Endothelial cell of umbilical vein (primary cell): ENCODE measurements around the gene CMC2. TPM values are rescaled to one million over a fixed set of nuclear protein-coding genes. Genes with fewer than 3 reads are reported as not detected.

Experiments
- BruUV-seq: library from RNA; stranded (reverse); fragments of 400-500 nt; replicated peaks from 2 replicates; lab custom pipeline; 2021; lab: Mats Ljungman, UMichigan
- CTCF ChIA-PET: fragments of 300-600, 350-600 bp; sonication (Branson Sonifier 250); formaldehyde crosslinking; loops from one replicate; lab custom pipeline; 2021; ENCODE audit warnings: antibody characterized with exemption, inconsistent platforms; lab: Charles Lee
- POLR2A ChIA-PET: fragments of 300-600, 350-600 bp; sonication (Branson Sonifier 250); formaldehyde crosslinking; loops from one replicate; lab custom pipeline; 2021; ENCODE audit warnings: antibody characterized with exemption, inconsistent platforms; lab: Charles Lee
- DNase-seq: peaks from one replicate; pipeline ENCODE4 v3.0.0-alpha.2; 2011; ENCODE audit warnings: low read depth, low spot score
- FAIRE-seq: peaks from 2 replicates; lab custom pipeline; 2011; peaks lifted over from hg19 to GRCh38; lab: Jason Lieb, UNC
- H2AFZ ChIP-seq: 2 replicates; pipeline ENCODE4 v1.6.0; 2012; ENCODE audit warnings: low read depth, low read length, control low read depth, inconsistent platforms
- H3K27ac ChIP-seq: 2 replicates; pipeline ENCODE4 v1.5.1; 2011; ENCODE audit warnings: low read depth, mild to moderate bottlenecking, control low read depth, low read length, moderate library complexity; ENCODE audit not compliant: insufficient read depth
- H3K27me3 ChIP-seq, 2 experiments: 2 replicates each; pipeline versions ENCODE4 v1.6.0 to v1.6.1; 2011; ENCODE audit warnings: low read length in 2 of 2, mixed read lengths in 1 of 2; ENCODE audit not compliant: control insufficient read depth in 2 of 2, insufficient read depth in 2 of 2
- H3K36me3 ChIP-seq, 2 experiments: 2 replicates in 1 of 2; 3 replicates in 1 of 2; pipeline ENCODE4 v1.5.1; 2011; ENCODE audit warnings: low read length in 2 of 2, mild to moderate bottlenecking in 1 of 2, moderate library complexity in 1 of 2; ENCODE audit not compliant: control insufficient read depth in 2 of 2, insufficient read depth in 2 of 2; ENCODE audit errors: extremely low read depth in 1 of 2
- H3K4me1 ChIP-seq: 3 replicates; pipeline ENCODE4 v1.5.1; 2011; ENCODE audit warnings: mild to moderate bottlenecking, low read length; ENCODE audit not compliant: control insufficient read depth, insufficient read depth; ENCODE audit errors: extremely low read depth
- H3K4me2 ChIP-seq: 2 replicates; pipeline ENCODE4 v1.6.1; 2011; ENCODE audit warnings: low read length, control low read depth, mixed read lengths; ENCODE audit not compliant: insufficient read depth
- H3K4me3 ChIP-seq, 3 experiments: fragments of 200-600 bp in 1 of 3; sonication (generic), shearing (Covaris generic) in 1 of 3; replicated peaks in 1 of 3; 2 replicates each; pipeline ENCODE4 v1.5.1; 2011 to 2016; ENCODE audit warnings: control low read depth in 3 of 3, low read length in 3 of 3, mild to moderate bottlenecking in 2 of 3, inconsistent platforms in 1 of 3, low read depth in 1 of 3, moderate library complexity in 1 of 3; ENCODE audit not compliant: insufficient read depth in 1 of 3
- H3K79me2 ChIP-seq: 2 replicates; pipeline ENCODE4 v1.6.0; 2012; ENCODE audit warnings: low read length, inconsistent platforms; ENCODE audit not compliant: control insufficient read depth, insufficient read depth
- H3K9ac ChIP-seq: replicated peaks from 2 replicates; pipeline ENCODE3; 2011; ENCODE audit warnings: low read length, control low read depth; ENCODE audit not compliant: insufficient read depth; ENCODE audit errors: extremely low read depth
- H3K9me1 ChIP-seq: replicated peaks from 3 replicates; pipeline ENCODE4 v1.6.0; 2011; ENCODE audit warnings: mild to moderate bottlenecking, low read length; ENCODE audit not compliant: control insufficient read depth, insufficient read depth; ENCODE audit errors: extremely low read depth
- H3K9me3 ChIP-seq: replicated peaks from 2 replicates; pipeline ENCODE4 v1.5.1; 2012; ENCODE audit warnings: low read length, inconsistent platforms; ENCODE audit not compliant: control insufficient read depth, insufficient read depth
- H4K20me1 ChIP-seq: replicated peaks from 2 replicates; pipeline ENCODE3; 2011; ENCODE audit warnings: mild to moderate bottlenecking, low read length; ENCODE audit not compliant: control insufficient read depth, insufficient read depth; ENCODE audit errors: extremely low read depth
- EZH2 ChIP-seq: IDR thresholded peaks from 2 replicates; pipeline ENCODE4 v1.6.1; 2012; ENCODE audit warnings: borderline replicate concordance, low read depth, mild to moderate bottlenecking, moderate library complexity, low read length, inconsistent platforms; ENCODE audit not compliant: severe bottlenecking
- FOS ChIP-seq: IDR thresholded peaks from 2 replicates; pipeline ENCODE4 v1.6.1; 2011; ENCODE audit warnings: mild to moderate bottlenecking, low read length, moderate library complexity, borderline replicate concordance; ENCODE audit not compliant: insufficient read depth
- GATA2 ChIP-seq: IDR thresholded peaks from 2 replicates; pipeline ENCODE4 v1.7.0; 2011; ENCODE audit warnings: low read depth, mild to moderate bottlenecking, moderate library complexity, mixed read lengths, low read length; ENCODE audit not compliant: insufficient read length, insufficient read depth
- JUN ChIP-seq: IDR thresholded peaks from 2 replicates; pipeline ENCODE4 v1.6.1; 2011; ENCODE audit warnings: borderline replicate concordance, low read depth; ENCODE audit not compliant: insufficient read length, insufficient read depth
- MYC ChIP-seq: IDR thresholded peaks from one replicate; pipeline ENCODE4 v1.6.1; 2011; ENCODE audit warnings: mild to moderate bottlenecking, low read depth, low read length
- POLR2A ChIP-seq: IDR thresholded peaks from 2 replicates; pipeline ENCODE4 v1.6.1; 2012; ENCODE audit warnings: low read depth, mild to moderate bottlenecking, control low read depth, low read length
- POLR2AphosphoS5 ChIP-seq: IDR thresholded peaks from 2 replicates; pipeline ENCODE4 v1.6.1; 2012; ENCODE audit warnings: low read depth, mild to moderate bottlenecking, control low read depth, low read length, moderate library complexity; ENCODE audit not compliant: insufficient read depth
- dilution Hi-C: fragments of 300-500 bp; cut with MboI; formaldehyde crosslinking; loops from one replicate; pipeline ENCODE4 v1.15.0; 2019; ENCODE audit warnings: low sequenced_read_pairs; ENCODE audit not compliant: extremely low pct_ligation_motif_present
- intact Hi-C: fragments of 100-400 bp; cut with micrococcal nuclease; formaldehyde crosslinking; loops from one replicate; pipeline ENCODE4 v1.10.0; 2022
- polyA plus RNA-seq, 4 experiments: library from polyadenylated mRNA; depleted of rRNA in 3 of 4; stranded (reverse) in 3 of 4; unstranded in 1 of 4; fragments of >200 nt; gene quantifications; 2 replicates each; pipeline versions ENCODE4 v1.2.1 to v1.2.3, GENCODE V29; 2011 to 2012; ENCODE audit warnings: missing spikeins in 1 of 4
- total RNA-seq: library from RNA; stranded (reverse); gene quantifications from 2 replicates; pipeline ENCODE4 v1.2.3, GENCODE V29; 2021
- TF ChIP-seq, protein P1 (sequence below), 2 donors: IDR thresholded peaks; 1 replicate in 1 of 2; 2 replicates in 1 of 2; pipeline ENCODE4 v1.5.1; 2011; ENCODE audit warnings: low read length in 2 of 2, mild to moderate bottlenecking in 2 of 2, moderate library complexity in 2 of 2, control low read depth in 1 of 2, inconsistent platforms in 1 of 2, low read depth in 1 of 2; ENCODE audit not compliant: insufficient read depth in 1 of 2; ENCODE audit errors: extremely low read depth in 1 of 2
- TF ChIP-seq, protein P2 (sequence below): IDR thresholded peaks from 2 replicates; pipeline ENCODE4 v1.6.1; 2011; ENCODE audit not compliant: insufficient read depth, insufficient read length

Gene CMC2
- total and polyA plus RNA-seq, 2 donors (not counting 3 experiments of a cell fraction or from before 2014, with no cell fraction given), result 97.8 to 216 TPM

DNA sequence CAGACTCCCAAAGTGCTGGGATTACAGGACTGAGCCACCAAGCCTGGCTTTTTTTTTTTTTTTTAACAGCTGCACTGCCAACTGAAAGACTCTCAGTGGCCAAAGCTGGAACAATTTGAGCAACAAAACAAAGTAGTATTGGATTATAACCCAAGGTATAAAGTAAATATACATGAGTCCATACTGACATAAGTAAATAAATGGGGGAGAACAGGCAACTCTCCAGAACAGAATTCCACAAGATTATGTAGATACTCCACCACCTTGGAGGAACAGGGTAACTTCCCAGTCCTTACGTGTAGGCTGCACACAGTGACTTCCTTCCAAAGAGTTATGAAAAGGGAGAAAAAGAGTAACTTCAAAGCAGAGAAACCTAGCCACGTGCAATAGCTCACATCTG is 15.7 kb downstream of the CMC2 start:
- TF ChIP-seq, protein P1, sequence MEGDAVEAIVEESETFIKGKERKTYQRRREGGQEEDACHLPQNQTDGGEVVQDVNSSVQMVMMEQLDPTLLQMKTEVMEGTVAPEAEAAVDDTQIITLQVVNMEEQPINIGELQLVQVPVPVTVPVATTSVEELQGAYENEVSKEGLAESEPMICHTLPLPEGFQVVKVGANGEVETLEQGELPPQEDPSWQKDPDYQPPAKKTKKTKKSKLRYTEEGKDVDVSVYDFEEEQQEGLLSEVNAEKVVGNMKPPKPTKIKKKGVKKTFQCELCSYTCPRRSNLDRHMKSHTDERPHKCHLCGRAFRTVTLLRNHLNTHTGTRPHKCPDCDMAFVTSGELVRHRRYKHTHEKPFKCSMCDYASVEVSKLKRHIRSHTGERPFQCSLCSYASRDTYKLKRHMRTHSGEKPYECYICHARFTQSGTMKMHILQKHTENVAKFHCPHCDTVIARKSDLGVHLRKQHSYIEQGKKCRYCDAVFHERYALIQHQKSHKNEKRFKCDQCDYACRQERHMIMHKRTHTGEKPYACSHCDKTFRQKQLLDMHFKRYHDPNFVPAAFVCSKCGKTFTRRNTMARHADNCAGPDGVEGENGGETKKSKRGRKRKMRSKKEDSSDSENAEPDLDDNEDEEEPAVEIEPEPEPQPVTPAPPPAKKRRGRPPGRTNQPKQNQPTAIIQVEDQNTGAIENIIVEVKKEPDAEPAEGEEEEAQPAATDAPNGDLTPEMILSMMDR (IDR thresholded peaks at IDR 0.05; ENCODE audit: extremely low read depth in 1 of 2, insufficient read depth in 1 of 2, low read depth in 1 of 2, low read length in 2 of 2), result no peak
- no peak for TF ChIP-seq JUN
- TF ChIP-seq POLR2A, result no peak
- no peak for TF ChIP-seq POLR2AphosphoS5
- TF ChIP-seq FOS, result no peak
- no peak for TF ChIP-seq MYC
- TF ChIP-seq, protein P2, sequence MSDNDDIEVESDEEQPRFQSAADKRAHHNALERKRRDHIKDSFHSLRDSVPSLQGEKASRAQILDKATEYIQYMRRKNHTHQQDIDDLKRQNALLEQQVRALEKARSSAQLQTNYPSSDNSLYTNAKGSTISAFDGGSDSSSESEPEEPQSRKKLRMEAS, result no peak
- TF ChIP-seq EZH2, result no peak
- no peak for TF ChIP-seq GATA2
- CTCF ChIA-PET, result interaction anchor here (0.6 to 2.3 kb wide), 3 partner anchors 16 to 483 kb away, joined by 3 to 11 read pairs (median 3); no protein-coding TSS in a partner anchor

More for the DNA sequence above, 15.7 kb downstream of the CMC2 start:
- Histone ChIP-seq H3K36me3 (no peaks in the 10 kb centered on the region), H3K9me3 (no peaks in the 10 kb centered on the region), H3K4me2 (no peak overlapping the region), H3K79me2 (peaks cover 67% of the 10 kb centered on the region), H3K9ac (no peak overlapping the region), H4K20me1 (no peaks in the 10 kb centered on the region), H2AFZ (no peak overlapping the region), H3K4me1 (peaks cover 22% of the 10 kb centered on the region), H3K27ac (no peak overlapping the region), H3K27me3 (no peaks in the 10 kb centered on the region), H3K9me1 (no peaks in the 10 kb centered on the region), H3K4me3 (no peak overlapping the region)
- POLR2A ChIA-PET, result no interaction called here
- DNase-seq (no peak), FAIRE-seq (no peak)
- intact Hi-C loops (no loop called here), dilution Hi-C loops (no loop called here)
- BruUV-seq, result no TSS peak
